ENCODE data around the gene ARHGEF3.
A peak's percentile ranks its signal among the peaks of the same experiment; 100 is the strongest.
"Not testable (repeated sequence)": the region's sequence is repeated elsewhere in the genome, so short reads cannot be mapped to it uniquely, and the experiment has no call there.

The ARHGEF3 gene

DNA sequence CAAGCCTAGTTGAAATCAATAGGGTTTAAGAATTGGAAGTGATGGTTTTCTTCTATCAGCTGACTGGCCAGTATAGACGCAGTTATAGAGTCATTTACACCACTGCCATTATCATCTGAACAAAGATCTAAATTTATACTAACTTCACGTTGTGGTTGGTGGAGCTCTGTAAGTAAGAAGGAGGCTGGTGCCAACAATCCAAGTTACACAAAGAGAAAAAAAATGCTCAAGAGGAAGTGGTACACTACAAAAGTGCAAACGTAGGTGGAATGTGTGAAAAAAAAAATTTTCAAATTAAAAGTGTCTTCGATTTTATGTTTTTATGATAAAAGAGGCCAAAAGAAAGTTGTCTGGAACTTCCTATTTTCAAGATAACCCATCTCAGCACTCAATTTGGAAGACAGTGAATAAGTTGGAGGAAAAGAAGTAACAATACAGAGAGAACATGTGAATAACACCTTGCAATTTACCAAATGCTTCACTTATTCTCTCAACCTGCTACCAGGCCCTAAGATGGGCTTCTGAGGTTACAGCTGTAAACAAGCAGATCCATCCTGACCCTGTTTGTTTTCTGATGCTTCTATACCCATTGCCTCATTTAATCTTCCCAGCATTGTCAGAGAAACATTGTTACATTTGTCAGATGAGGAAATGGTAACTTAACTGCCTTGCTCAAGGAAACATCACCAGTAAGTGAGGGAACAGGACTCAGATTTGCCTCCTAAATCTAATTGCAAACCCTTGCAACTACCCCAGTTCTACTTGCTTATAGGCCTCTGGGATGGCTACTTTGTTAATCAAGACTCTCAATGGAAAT, 106.7 kb downstream of the ARHGEF3 start:
- peak; percentile 73 for DNase-seq (ENCODE audit: low read depth, low spot score)
- no peak overlapping the region for H3K4me3 ChIP-seq (ENCODE audit: low read length)

- DNase-seq (ENCODE audit: low read depth, low spot score) = no peak
Observed at GRCh38 chr3:56693750-56694149, 108.0 kb downstream of the ARHGEF3 start.

GRCh38 chr3:56692520-56693433, 109.0 kb downstream of the ARHGEF3 start:
- peak; percentile 82 for DNase-seq (ENCODE audit: low read depth, low spot score)
- H3K4me3 ChIP-seq (ENCODE audit: low read length) = peak overlapping the region; percentile 25

More at GRCh38 chr3:56693750-56694149, 108.0 kb downstream of the ARHGEF3 start:
- H3K4me3 ChIP-seq (ENCODE audit: low read length) = no peak overlapping the region

GRCh38 chr3:56692001-56692365, 109.8 kb downstream of the ARHGEF3 start:
- not testable (repeated sequence) for DNase-seq (ENCODE audit: low read depth, low spot score); H3K4me3 ChIP-seq (ENCODE audit: low read length)

- no peak for DNase-seq (ENCODE audit: low read depth, low spot score)
- no peak overlapping the region for H3K4me3 ChIP-seq (ENCODE audit: low read length)
Observed at GRCh38 chr3:56691165-56692000, 110.4 kb downstream of the ARHGEF3 start.

- H3K4me3 ChIP-seq (ENCODE audit: low read length) = no peak overlapping the region
- no peak for DNase-seq (ENCODE audit: low read depth, low spot score)
Observed at GRCh38 chr3:56689303-56689702, 112.4 kb downstream of the ARHGEF3 start.

DNA sequence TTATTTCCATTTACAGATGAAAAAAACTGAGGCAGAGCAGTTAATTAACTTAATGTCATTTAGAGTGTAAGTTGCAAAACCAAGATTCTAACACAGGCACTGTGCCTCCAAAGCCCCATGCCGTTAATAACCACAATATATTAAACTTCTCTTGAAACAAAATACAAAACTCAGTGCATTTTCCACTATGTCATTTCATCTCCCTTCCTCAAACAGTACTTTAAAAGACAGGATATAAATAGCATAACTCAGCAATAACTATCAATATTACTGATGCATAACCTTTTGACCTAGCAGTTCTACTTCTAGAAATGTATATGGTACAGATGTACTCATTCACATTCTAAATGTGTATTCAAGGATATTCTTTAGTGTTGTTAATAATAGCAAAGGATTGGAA, 113.6 kb downstream of the ARHGEF3 start:
- H3K4me3 ChIP-seq (ENCODE audit: low read length) = no peak overlapping the region
- DNase-seq (ENCODE audit: low read depth, low spot score) = no peak

DNA sequence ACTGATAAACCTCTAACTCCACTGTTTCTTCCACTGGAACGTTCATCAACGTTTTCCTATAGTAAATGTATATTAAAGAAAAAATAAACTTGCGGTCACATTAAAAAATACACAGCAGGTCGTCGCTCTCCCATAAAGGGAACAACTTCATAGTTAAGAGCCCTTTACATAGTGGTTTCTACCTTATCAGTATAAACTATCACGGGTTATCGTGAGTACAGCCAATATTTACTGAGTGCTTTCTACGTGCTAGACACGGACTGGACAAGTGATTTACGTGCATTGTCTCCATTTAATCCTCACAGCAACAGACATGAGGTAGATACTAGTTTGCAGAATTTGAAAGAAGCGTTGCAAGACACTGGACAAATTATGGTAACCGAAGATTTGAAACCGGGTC, 117.7 kb downstream of the ARHGEF3 start:
- DNase-seq (ENCODE audit: low read depth, low spot score) = no peak
- H3K4me3 ChIP-seq (ENCODE audit: low read length) = no peak overlapping the region

GRCh38 chr3:56683122-56683817, 118.5 kb downstream of the ARHGEF3 start, which contains the start of gene TASOR:
TASOR (minus strand) TSS chr3:56683265; CDS start chr3:56683006, 259 bp downstream.
- DNase-seq (ENCODE audit: low read depth, low spot score) = peak; percentile 70
- peak within 1 kb of the TSS; percentile 69 for H3K4me3 ChIP-seq (ENCODE audit: low read length)

DNA sequence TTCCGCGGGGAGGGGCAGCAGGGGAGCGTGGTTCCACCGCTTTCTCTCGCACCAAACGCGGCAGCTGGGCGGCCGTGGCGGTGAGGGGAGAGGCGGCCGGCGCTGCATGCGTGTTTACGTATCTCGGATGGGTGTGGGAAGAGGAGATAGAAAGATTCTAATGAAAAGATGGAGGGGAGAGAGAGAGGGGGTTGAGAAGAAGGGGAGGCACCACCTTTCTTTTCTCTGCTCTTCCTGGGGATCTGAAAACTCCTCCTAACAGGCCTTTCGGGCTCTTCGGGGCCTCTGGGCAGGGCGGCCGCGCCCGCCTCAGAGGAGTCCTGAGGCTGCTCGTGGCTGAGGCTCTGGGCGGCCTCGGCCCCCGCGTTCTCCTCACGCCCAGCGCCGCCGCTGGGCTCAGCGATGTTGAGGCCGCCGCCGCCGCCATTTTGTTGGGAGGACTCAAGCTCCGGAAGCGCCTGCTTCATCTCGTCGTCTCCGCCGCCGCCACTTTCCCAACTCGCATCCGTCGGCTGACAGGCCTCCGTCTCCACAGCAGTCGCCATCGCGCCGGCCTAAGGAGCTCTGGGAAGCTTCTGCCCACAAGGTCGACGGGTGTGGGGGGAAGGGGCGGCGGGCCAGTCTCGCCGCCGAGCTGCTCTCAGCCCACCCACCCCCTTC, 119.2 kb downstream of the ARHGEF3 start:
- peak overlapping the region; percentile 69 for H3K4me3 ChIP-seq (ENCODE audit: low read length)
- DNase-seq (ENCODE audit: low read depth, low spot score) = peak; percentile 66

- DNase-seq (ENCODE audit: low read depth, low spot score) = no peak
Observed at GRCh38 chr3:56681984-56682461, 119.7 kb downstream of the ARHGEF3 start.

DNA sequence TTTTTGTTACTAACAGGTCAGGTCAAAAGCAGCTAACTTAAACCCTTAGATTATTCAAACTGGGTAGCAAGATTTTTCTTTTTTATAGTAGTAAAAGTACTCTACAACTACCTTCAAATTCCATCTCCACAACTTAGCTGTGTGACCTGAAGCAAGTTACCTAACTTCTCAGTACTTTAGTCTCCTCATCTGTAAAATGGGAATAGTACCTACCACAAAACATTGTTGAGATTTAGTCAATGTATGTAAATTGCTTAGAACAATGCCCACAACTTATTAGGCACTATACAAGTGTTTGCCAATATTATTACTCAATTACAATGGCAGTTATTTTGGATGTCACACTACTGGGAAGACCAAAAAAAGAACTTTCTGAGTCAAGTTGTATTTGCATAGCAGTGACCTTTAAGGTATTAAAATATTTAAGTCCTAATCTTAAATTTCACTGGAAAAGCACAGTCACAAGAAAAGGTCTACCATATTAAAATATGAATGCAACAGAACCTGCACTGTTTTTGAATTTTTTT, 121.6 kb downstream of the ARHGEF3 start:
- H3K4me3 ChIP-seq (ENCODE audit: low read length) = no peak overlapping the region
- DNase-seq (ENCODE audit: low read depth, low spot score) = no peak

More at GRCh38 chr3:56681984-56682461, 119.7 kb downstream of the ARHGEF3 start:
- peak overlapping the region; percentile 69 for H3K4me3 ChIP-seq (ENCODE audit: low read length)

All from Jurkat, Clone E6-1 (cell line).